Parathyroid adenoma (tissue), 2 donors: ENCODE measurements around the gene CEP250.

Experiments
- H2AFZ ChIP-seq: fragments of 300-600 bp; sonication (generic); one replicate; pipeline ENCODE4 v1.7.0; 2017; ENCODE audit warnings: antibody characterized with exemption, mild to moderate bottlenecking
- H3K27ac ChIP-seq: fragments of 300-600 bp; sonication (generic); one replicate; pipeline ENCODE4 v1.7.0; 2017
- H3K27me3 ChIP-seq: fragments of 300-600 bp; sonication (generic); one replicate; pipeline ENCODE4 v1.7.0; 2017; ENCODE audit warnings: low read length; ENCODE audit not compliant: control insufficient read depth, insufficient read depth
- H3K36me3 ChIP-seq: fragments of 300-600 bp; sonication (generic); one replicate; pipeline ENCODE4 v1.7.0; 2017; ENCODE audit warnings: low read length; ENCODE audit not compliant: control insufficient read depth, insufficient read depth
- H3K4me1 ChIP-seq: fragments of 300-600 bp; sonication (generic); one replicate; pipeline ENCODE4 v1.7.0; 2017; ENCODE audit warnings: control low read depth
- H3K4me2 ChIP-seq: fragments of 300-600 bp; sonication (generic); one replicate; pipeline ENCODE4 v1.7.0; 2017; ENCODE audit warnings: low read length
- H3K4me3 ChIP-seq: fragments of 300-600 bp; sonication (generic); one replicate; pipeline ENCODE4 v1.7.0; 2017; ENCODE audit warnings: low read depth, low read length
- H3K79me2 ChIP-seq: fragments of 300-600 bp; sonication (generic); one replicate; pipeline ENCODE4 v1.7.0; 2017; ENCODE audit warnings: control low read depth
- H3K9ac ChIP-seq: fragments of 300-600 bp; sonication (generic); one replicate; pipeline ENCODE4 v1.7.0; 2017; ENCODE audit warnings: mild to moderate bottlenecking
- H3K9me3 ChIP-seq: fragments of 300-600 bp; sonication (generic); one replicate; pipeline ENCODE4 v1.7.0; 2017; ENCODE audit warnings: low read length; ENCODE audit not compliant: control insufficient read depth
- TF ChIP-seq, protein P1 (sequence below): fragments of 300-600 bp; sonication (generic); IDR thresholded peaks from one replicate; pipeline ENCODE4 v1.7.0; 2017; ENCODE audit warnings: antibody characterized with exemption, mild to moderate bottlenecking
- donor health status: primary hyperparathyroidism.

CEP250 gene

DNA sequence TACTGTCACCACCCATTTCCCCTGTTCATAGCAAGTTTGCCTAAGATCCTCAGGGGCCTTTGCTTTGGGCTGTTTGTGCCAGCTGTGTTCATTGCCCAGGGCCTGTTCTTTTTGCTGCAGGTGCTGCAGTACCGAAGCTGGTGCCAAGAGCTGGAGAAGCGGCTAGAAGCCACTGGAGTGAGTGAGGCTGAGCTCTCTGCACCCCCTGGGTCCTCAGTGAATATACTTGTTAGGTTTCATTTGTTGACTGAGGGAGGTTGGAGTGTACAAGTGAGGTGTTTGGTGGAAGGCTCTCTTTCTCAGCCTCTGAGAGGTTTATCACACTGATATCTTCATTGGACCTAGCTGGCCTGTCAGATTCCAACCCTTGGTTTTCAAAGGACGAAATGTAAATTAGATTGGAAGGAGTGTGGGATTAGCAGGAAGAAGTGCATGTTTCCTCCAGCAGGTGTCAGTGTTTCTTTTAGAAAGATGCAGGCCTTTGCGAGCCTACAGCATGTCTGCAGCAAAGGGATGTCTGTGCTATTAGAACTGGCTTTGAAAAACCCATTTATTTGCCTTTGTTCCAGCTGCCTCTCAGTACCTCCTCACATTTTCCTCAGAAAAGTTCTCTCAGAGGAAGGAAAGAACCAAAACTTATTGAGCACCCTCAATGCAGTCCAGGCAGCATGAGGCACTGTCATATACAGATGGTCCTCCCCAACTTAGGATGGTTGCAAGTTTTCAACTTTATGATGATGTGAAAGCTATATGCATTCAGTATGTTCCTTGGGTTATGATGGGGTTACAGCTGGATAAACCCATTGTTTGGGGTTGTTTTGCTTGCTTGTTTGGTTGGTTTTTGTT lies 8.3 kb downstream of the CEP250 start:
- H3K36me3 ChIP-seq, result no peaks in the 10 kb centered on the region
- no peak overlapping the region for H3K4me2 ChIP-seq
- H3K9ac ChIP-seq, result no peak overlapping the region
- H3K9me3 ChIP-seq, result no peaks in the 10 kb centered on the region
- no peaks in the 10 kb centered on the region for H3K79me2 ChIP-seq
- H3K4me3 ChIP-seq, result no peak overlapping the region
- TF ChIP-seq, protein P1, sequence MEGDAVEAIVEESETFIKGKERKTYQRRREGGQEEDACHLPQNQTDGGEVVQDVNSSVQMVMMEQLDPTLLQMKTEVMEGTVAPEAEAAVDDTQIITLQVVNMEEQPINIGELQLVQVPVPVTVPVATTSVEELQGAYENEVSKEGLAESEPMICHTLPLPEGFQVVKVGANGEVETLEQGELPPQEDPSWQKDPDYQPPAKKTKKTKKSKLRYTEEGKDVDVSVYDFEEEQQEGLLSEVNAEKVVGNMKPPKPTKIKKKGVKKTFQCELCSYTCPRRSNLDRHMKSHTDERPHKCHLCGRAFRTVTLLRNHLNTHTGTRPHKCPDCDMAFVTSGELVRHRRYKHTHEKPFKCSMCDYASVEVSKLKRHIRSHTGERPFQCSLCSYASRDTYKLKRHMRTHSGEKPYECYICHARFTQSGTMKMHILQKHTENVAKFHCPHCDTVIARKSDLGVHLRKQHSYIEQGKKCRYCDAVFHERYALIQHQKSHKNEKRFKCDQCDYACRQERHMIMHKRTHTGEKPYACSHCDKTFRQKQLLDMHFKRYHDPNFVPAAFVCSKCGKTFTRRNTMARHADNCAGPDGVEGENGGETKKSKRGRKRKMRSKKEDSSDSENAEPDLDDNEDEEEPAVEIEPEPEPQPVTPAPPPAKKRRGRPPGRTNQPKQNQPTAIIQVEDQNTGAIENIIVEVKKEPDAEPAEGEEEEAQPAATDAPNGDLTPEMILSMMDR, result peak; percentile 72
- peaks cover 3% of the 10 kb centered on the region for H3K4me1 ChIP-seq
- no peak overlapping the region for H2AFZ ChIP-seq
- no peaks in the 10 kb centered on the region for H3K27me3 ChIP-seq
- H3K27ac ChIP-seq, result no peak overlapping the region

DNA sequence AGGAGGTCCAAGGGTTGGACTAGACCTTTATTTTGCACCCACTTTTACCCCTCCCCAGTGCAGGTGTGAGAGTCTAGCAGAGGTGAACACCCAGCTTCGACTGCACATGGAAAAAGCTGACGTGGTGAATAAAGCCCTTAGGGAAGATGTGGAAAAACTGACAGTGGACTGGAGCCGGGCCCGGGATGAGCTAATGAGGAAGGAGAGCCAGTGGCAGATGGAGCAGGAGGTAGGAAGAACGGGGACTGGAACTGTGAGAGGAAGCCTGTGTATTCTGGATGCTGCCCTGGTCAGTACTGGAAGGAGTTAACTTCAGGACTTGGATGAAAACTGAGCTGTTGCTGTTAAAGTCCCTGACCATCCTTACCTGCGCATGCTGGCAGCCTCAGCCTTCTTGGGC lies 10.6 kb downstream of the CEP250 start:
- H3K9ac ChIP-seq, result no peak overlapping the region
- H3K36me3 ChIP-seq, result no peaks in the 10 kb centered on the region
- H3K27me3 ChIP-seq, result no peaks in the 10 kb centered on the region
- TF ChIP-seq, protein P1, result no peak
- H3K4me2 ChIP-seq, result no peak overlapping the region
- H3K4me3 ChIP-seq, result no peak overlapping the region
- H3K27ac ChIP-seq, result no peak overlapping the region
- H3K9me3 ChIP-seq, result no peaks in the 10 kb centered on the region
- H3K4me1 ChIP-seq, result peaks cover 3% of the 10 kb centered on the region
- H3K79me2 ChIP-seq, result no peaks in the 10 kb centered on the region
- H2AFZ ChIP-seq, result no peak overlapping the region

DNA sequence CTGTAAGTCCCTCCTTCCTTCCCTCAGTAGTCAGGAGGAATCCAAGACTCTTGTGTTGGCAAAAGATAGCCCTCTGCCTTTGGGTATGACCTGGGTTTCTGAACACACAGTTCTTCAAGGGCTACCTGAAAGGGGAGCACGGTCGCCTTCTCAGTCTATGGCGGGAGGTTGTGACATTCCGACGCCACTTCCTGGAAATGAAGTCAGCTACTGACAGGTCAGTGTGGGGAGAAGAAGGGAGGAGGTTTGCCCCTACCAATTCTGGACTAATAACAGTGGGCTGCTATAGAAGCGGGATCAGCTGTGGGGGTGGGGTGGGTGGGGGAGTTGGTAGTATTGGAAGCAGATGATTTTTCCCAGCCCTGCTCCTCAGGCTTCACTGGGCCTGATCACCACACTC lies 11.5 kb downstream of the CEP250 start:
- Histone ChIP-seq H3K79me2 (no peaks in the 10 kb centered on the region), H3K4me3 (no peak overlapping the region), H2AFZ (no peak overlapping the region), H3K36me3 (no peaks in the 10 kb centered on the region), H3K9ac (no peak overlapping the region), H3K9me3 (no peaks in the 10 kb centered on the region), H3K4me2 (no peak overlapping the region), H3K27me3 (no peaks in the 10 kb centered on the region), H3K27ac (no peak overlapping the region), H3K4me1 (peaks cover 3% of the 10 kb centered on the region)
- TF ChIP-seq, protein P1, result no peak

DNA sequence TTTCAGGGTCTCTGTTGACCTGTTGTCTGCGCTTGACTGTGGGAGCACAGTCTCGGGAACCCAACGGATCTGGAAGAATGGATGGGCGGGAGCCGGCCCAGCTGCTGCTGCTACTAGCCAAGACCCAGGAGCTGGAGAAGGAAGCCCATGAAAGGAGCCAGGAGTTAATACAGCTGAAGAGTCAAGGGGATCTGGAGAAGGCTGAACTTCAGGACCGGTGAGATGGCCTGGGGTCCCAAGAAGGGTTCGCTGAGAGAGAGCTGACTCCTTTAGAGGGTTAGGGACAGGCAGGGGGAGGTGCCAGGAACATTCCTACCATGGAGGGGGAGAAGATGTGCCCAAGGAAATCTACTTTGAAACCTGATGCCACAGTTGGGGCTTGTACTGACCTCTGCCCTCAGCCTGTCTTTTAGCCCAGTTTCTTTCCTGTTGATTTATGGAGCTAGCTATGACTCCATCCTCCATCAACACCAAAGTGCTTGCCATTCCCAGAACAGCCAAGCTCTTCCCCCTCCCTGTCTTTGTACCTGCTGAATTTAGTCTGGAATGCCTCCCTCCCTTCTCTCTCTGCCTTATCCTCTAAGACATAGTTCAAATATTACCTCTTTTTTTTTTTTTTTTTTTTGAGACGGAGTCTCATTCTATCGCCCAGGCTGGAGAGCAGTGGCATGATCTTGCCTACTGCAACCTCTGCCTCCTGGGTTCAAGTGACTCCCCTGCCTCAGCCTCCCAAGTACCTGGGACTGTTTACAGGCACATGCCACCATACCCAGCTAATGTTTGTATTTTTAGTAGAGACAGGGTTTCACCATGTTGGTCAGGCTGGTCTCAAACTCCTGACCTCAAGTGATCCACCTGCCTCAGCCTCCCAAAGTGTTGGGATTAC lies 12.2 kb downstream of the CEP250 start:
- Histone ChIP-seq H3K4me1 (peaks cover 3% of the 10 kb centered on the region), H3K9ac (no peak overlapping the region), H3K27me3 (no peaks in the 10 kb centered on the region), H3K9me3 (no peaks in the 10 kb centered on the region), H3K27ac (no peak overlapping the region), H2AFZ (no peak overlapping the region), H3K4me2 (no peak overlapping the region), H3K79me2 (no peaks in the 10 kb centered on the region), H3K36me3 (no peaks in the 10 kb centered on the region), H3K4me3 (no peak overlapping the region)
- TF ChIP-seq, protein P1, result no peak
